ENCODE data around the gene PI4KA. TPM values are rescaled to one million over a fixed set of nuclear protein-coding genes. Genes with fewer than 3 reads are reported as not detected.

The PI4KA gene
- total and polyA plus RNA-seq, 2 of the 13 experiments (the other 11 are each of a cell fraction or from before 2014, with no cell fraction given): 27.4 to 56.4 TPM

GRCh38 chr22:20885557-20886323 is 27.1 kb upstream of the PI4KA start (continued):
- TF ChIP-seq ZNF280B (CRISPR knock-in tag; IDR thresholded peaks at IDR 0.05; ENCODE audit: borderline replicate concordance) (no peak), ZNF501 (CRISPR knock-in tag; IDR thresholded peaks at IDR 0.05) (no peak), ZSCAN30 (CRISPR knock-in tag; IDR thresholded peaks at IDR 0.05) (no peak), PHF8 (CRISPR knock-in tag; IDR thresholded peaks at IDR 0.05) (0 out of 2 replicates have a peak, but pooled peaks have one; percentile 51), MZF1 (CRISPR knock-in tag; IDR thresholded peaks at IDR 0.05; ENCODE audit: borderline replicate concordance) (no peak), ZNF296 (CRISPR knock-in tag; conservative IDR thresholded peaks at IDR 0.05) (no peak), ZBTB42 (CRISPR knock-in tag; IDR thresholded peaks at IDR 0.05) (no peak), ZSCAN12 (CRISPR knock-in tag; IDR thresholded peaks at IDR 0.05) (no peak), MXD1 (CRISPR knock-in tag; IDR thresholded peaks at IDR 0.05) (peak; percentile 63; the same call in 1 of the 2 replicates), ZBTB40 (IDR thresholded peaks at IDR 0.05) (no peak), ZBTB40 (CRISPR knock-in tag; IDR thresholded peaks at IDR 0.05) (no peak), TBP (CRISPR knock-in tag; IDR thresholded peaks at IDR 0.05) (no peak), ZNF230 (CRISPR knock-in tag; IDR thresholded peaks at IDR 0.05) (no peak), SMAD1 (CRISPR knock-in tag; IDR thresholded peaks at IDR 0.05; ENCODE audit: borderline replicate concordance, low read depth) (no peak)

All from HepG2 (cell line).